Loucy (cell line): ENCODE results near the gene G6PC1.
"Not testable (repeated sequence)": the region's sequence is repeated elsewhere in the genome, so short reads cannot be mapped to it uniquely, and the experiment has no call there.

Experiments used
- H2AFZ ChIP-seq: fragments of 200-600 bp; sonication (generic); 2 replicates; pipeline ENCODE4 v1.6.0; 2016; ENCODE audit warnings: antibody characterized with exemption, mild to moderate bottlenecking, low read length, moderate library complexity
- H3F3A ChIP-seq: fragments of 200-600 bp; 2 replicates; pipeline ENCODE4 v1.6.0; 2016; ENCODE audit warnings: antibody characterized with exemption, low read depth, mild to moderate bottlenecking
- H3K27me3 ChIP-seq: fragments of 200-600 bp; sonication (generic); 2 replicates; pipeline ENCODE4 v1.6.1; 2014; ENCODE audit warnings: low read length, mild to moderate bottlenecking; ENCODE audit not compliant: insufficient read depth, poor library complexity, severe bottlenecking
- H3K36me3 ChIP-seq: fragments of 200-600 bp; sonication (generic); 2 replicates; pipeline ENCODE4 v1.6.1; 2016; ENCODE audit warnings: low read length; ENCODE audit not compliant: insufficient read depth
- H3K4me1 ChIP-seq: fragments of 200-600 bp; sonication (generic); 2 replicates; pipeline ENCODE4 v1.5.1; 2014; ENCODE audit warnings: low read length, mild to moderate bottlenecking; ENCODE audit not compliant: insufficient read depth, poor library complexity, severe bottlenecking
- H3K4me2 ChIP-seq: fragments of 200-600 bp; sonication (generic); 2 replicates; pipeline ENCODE4 v1.6.0; 2014; ENCODE audit warnings: antibody characterized with exemption, low read length, low read depth, mild to moderate bottlenecking; ENCODE audit not compliant: poor library complexity, severe bottlenecking
- H3K4me3 ChIP-seq: fragments of 200-600 bp; sonication (generic); 2 replicates; pipeline ENCODE4 v1.5.1; 2014; ENCODE audit warnings: low read length, mild to moderate bottlenecking, mixed read lengths; ENCODE audit not compliant: poor library complexity, severe bottlenecking
- H3K79me2 ChIP-seq: fragments of 200-600 bp; sonication (generic); 2 replicates; pipeline ENCODE4 v1.6.1; 2014; ENCODE audit warnings: low read length; ENCODE audit not compliant: insufficient read depth
- H3K9ac ChIP-seq: fragments of 200-600 bp; sonication (generic); 2 replicates; pipeline ENCODE4 v1.6.0; 2014; ENCODE audit warnings: mild to moderate bottlenecking, low read depth, low read length, moderate library complexity; ENCODE audit not compliant: poor library complexity, severe bottlenecking
- H3K9me2 ChIP-seq: fragments of 200-600 bp; sonication (generic); replicated peaks from 2 replicates; pipeline ENCODE4 v1.6.1; 2016; ENCODE audit warnings: low read depth, low read length, mixed read lengths
- H3K9me3 ChIP-seq: fragments of 200-600 bp; sonication (generic); 2 replicates; pipeline ENCODE4 v1.6.1; 2014; ENCODE audit warnings: mild to moderate bottlenecking, antibody characterized with exemption, low read length, low read depth; ENCODE audit not compliant: insufficient read depth
- H4K20me1 ChIP-seq: fragments of 200-600 bp; sonication (generic); 2 replicates; pipeline ENCODE4 v1.6.0; 2014; ENCODE audit warnings: antibody characterized with exemption, low read length, mild to moderate bottlenecking; ENCODE audit not compliant: insufficient read depth, poor library complexity, severe bottlenecking
- EZH2phosphoT487 ChIP-seq: fragments of 200-600 bp; IDR thresholded peaks from 2 replicates; pipeline ENCODE4 v1.6.1; 2018; ENCODE audit warnings: antibody characterized with exemption, mild to moderate bottlenecking, moderate library complexity, borderline replicate concordance
- TF ChIP-seq, protein P1 (sequence below): fragments of 200-600 bp; sonication (generic); conservative IDR thresholded peaks from 2 replicates; pipeline ENCODE4 v1.5.1; 2014; ENCODE audit warnings: mild to moderate bottlenecking, antibody characterized with exemption, low read length

The G6PC1 gene

DNA sequence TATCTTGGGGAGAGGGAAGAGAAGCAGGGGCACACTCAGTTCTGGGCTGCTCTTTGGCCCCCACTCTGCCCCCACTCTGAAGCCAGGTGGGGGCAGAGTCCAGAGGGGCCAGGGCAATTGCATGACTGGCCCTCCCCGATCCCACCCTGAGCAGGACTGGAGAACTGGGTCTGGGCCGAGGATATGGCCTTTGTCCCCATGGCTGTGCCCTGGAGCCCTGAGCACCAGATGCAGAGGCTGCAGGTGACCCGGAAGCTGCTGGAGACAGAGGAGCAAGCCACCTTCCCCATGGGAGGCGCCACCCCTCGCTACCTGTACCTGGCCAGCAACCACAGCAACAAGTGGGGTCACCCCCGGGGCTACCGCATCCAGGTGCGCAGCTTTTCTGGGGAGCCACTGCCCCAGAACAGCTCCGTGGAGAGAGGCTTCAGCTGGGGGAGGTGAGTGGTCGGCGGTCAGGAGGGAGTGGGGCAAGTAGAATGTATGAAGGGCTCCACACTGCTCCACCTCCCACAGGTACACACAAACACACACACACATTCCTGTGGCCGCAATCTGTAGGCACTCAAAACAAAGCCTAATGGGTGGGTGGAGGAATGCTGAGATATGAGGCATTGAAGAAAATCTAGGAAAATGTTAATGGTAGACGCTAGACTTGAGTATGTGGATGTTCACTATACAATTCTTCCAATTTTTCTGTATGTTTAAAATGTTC is 28.2 kb upstream of the G6PC1 start:
- Histone ChIP-seq H3F3A (no peaks in the 10 kb centered on the region), H3K9me3 (no peaks in the 10 kb centered on the region)

DNA sequence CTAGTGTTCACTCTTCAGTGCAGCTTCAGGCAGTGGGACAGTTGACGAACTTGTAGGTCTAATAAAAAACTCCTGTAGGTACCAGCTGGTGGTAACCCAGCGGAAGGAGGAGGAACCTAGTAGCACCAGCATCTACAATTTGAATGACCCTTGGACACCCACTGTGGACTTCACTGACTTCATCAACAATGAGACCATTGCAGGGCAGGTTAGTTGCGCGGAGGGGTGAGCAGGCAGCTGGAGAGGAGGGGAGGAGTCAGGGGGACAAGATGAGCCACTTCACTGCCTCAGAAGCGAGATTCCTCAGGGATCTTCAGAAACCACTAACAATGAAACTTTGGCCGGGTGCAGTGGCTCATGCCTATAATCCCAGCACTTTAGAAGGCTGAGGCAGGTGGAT is 27.3 kb upstream of the G6PC1 start:
- H3K4me3 ChIP-seq, result no peak overlapping the region
- H3K9me3 ChIP-seq, result no peaks in the 10 kb centered on the region
- H3K9me2 ChIP-seq, result no peaks in the 10 kb centered on the region
- no peak for TF ChIP-seq EZH2phosphoT487
- TF ChIP-seq, protein P1, sequence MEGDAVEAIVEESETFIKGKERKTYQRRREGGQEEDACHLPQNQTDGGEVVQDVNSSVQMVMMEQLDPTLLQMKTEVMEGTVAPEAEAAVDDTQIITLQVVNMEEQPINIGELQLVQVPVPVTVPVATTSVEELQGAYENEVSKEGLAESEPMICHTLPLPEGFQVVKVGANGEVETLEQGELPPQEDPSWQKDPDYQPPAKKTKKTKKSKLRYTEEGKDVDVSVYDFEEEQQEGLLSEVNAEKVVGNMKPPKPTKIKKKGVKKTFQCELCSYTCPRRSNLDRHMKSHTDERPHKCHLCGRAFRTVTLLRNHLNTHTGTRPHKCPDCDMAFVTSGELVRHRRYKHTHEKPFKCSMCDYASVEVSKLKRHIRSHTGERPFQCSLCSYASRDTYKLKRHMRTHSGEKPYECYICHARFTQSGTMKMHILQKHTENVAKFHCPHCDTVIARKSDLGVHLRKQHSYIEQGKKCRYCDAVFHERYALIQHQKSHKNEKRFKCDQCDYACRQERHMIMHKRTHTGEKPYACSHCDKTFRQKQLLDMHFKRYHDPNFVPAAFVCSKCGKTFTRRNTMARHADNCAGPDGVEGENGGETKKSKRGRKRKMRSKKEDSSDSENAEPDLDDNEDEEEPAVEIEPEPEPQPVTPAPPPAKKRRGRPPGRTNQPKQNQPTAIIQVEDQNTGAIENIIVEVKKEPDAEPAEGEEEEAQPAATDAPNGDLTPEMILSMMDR, result no peak
- H3K27me3 ChIP-seq, result no peaks in the 10 kb centered on the region
- H3K4me1 ChIP-seq, result no peaks in the 10 kb centered on the region
- H4K20me1 ChIP-seq, result no peaks in the 10 kb centered on the region
- no peak overlapping the region for H3K4me2 ChIP-seq
- H3F3A ChIP-seq, result no peaks in the 10 kb centered on the region
- H3K9ac ChIP-seq, result no peak overlapping the region
- H3K79me2 ChIP-seq, result no peaks in the 10 kb centered on the region
- no peak overlapping the region for H2AFZ ChIP-seq
- no peaks in the 10 kb centered on the region for H3K36me3 ChIP-seq

More for the DNA sequence above, 28.2 kb upstream of the G6PC1 start:
- TF ChIP-seq, protein P1, result no peak
- TF ChIP-seq EZH2phosphoT487, result no peak
- no peak overlapping the region for H3K4me2 ChIP-seq
- H3K4me1 ChIP-seq, result no peaks in the 10 kb centered on the region
- H4K20me1 ChIP-seq, result no peaks in the 10 kb centered on the region
- H3K4me3 ChIP-seq, result no peak overlapping the region
- no peak overlapping the region for H3K9ac ChIP-seq
- H2AFZ ChIP-seq, result no peak overlapping the region
- H3K36me3 ChIP-seq, result no peaks in the 10 kb centered on the region
- no peaks in the 10 kb centered on the region for H3K79me2 ChIP-seq
- H3K27me3 ChIP-seq, result no peaks in the 10 kb centered on the region
- H3K9me2 ChIP-seq, result no peaks in the 10 kb centered on the region

DNA sequence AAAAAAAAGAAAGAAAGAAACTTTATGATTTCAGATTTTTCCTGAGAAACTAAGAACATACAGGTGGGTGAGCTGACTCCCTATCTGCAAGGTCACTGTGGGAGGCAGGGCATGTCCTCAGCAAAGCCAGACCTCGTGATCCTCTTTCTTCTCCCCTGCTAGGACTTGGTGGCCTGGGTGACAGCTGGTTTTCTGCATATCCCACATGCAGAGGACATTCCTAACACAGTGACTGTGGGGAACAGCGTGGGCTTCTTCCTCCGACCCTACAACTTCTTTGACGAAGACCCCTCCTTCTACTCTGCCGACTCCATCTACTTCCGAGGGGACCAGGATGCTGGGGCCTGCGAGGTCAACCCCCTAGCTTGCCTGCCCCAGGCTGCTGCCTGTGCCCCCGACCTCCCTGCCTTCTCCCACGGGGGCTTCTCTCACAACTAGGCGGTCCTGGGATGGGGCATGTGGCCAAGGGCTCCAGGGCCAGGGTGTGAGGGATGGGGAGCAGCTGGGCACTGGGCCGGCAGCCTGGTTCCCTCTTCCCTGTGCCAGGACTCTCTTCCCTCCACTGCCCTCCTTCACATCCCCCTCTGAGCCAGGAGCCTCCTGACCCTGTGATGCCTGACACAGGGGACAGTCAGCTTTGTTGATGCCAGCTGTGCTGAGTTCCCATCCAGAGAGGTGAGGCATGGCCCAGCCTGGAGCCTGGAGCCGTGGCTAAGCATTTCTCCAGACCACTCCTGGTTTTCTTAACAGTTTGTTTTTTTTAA is 26.5 kb upstream of the G6PC1 start:
- H3K4me3 ChIP-seq, H4K20me1 ChIP-seq, H3K4me1 ChIP-seq, H3K27me3 ChIP-seq, H3K36me3 ChIP-seq, H3K4me2 ChIP-seq, H2AFZ ChIP-seq, H3K9me2 ChIP-seq, H3K9me3 ChIP-seq, H3F3A ChIP-seq, H3K9ac ChIP-seq, H3K79me2 ChIP-seq: not testable (repeated sequence)
